ENCODE results near the gene DUSP15. TPM values are rescaled to one million over a fixed set of nuclear protein-coding genes. Genes with fewer than 3 reads are reported as not detected.

Gene DUSP15
- total RNA-seq, 1 experiment from 2014 or later = not detected

DNA sequence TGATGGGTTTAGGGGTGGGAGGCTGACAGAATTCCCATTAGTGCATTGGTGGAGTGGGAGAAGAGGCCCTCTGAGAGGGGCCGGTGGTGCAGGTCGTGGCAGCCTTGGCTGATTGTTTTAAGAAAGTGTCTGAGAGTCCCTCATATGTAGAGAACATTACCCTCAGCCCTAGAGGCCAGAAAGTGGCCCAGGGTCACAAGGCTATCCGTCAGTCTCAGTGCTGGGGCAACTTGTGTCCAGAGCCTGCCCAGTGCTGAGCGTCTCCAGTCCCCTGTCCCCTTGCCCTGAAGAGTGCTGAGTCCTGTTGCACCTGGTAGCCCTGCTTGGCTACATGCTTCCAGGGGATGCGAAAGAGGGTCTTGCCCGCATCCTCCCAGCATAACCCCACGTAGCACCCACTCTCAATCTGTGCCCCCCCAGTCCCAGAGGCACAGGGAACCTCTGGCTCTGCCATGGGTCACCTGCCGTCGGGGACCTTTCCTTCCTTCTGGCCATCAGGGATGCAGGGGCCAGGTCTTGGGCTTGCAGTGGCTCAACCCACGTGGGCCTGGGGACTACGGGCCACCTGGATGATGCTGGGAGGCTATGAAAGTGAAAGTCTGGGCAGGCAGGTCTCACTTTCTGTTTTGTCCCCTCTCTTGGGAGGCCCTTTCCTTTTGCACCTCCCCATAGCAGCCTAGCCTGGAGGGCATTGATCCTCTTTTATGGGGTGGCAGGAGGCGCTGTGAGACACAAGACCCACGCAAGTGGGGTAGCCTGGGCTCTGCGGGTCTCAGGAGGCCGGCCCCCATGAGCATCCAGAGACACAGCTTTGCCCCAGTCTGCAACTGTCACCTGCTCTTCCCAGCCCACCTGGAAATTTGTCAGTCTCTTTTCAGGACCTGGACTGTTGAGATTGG, 12.2 kb downstream of the DUSP15 start:
- TF ChIP-seq POLR2A (IDR thresholded peaks at IDR 0.05; ENCODE audit: borderline replicate concordance, extremely low read depth, insufficient read depth, insufficient read length) = no peak
- no peak for TF ChIP-seq ELF1 (IDR thresholded peaks at IDR 0.05; ENCODE audit: borderline replicate concordance, low read depth)
- TF ChIP-seq EZH2phosphoT487 (IDR thresholded peaks at IDR 0.05; ENCODE audit: borderline replicate concordance) = no peak
- TF ChIP-seq, protein P1, sequence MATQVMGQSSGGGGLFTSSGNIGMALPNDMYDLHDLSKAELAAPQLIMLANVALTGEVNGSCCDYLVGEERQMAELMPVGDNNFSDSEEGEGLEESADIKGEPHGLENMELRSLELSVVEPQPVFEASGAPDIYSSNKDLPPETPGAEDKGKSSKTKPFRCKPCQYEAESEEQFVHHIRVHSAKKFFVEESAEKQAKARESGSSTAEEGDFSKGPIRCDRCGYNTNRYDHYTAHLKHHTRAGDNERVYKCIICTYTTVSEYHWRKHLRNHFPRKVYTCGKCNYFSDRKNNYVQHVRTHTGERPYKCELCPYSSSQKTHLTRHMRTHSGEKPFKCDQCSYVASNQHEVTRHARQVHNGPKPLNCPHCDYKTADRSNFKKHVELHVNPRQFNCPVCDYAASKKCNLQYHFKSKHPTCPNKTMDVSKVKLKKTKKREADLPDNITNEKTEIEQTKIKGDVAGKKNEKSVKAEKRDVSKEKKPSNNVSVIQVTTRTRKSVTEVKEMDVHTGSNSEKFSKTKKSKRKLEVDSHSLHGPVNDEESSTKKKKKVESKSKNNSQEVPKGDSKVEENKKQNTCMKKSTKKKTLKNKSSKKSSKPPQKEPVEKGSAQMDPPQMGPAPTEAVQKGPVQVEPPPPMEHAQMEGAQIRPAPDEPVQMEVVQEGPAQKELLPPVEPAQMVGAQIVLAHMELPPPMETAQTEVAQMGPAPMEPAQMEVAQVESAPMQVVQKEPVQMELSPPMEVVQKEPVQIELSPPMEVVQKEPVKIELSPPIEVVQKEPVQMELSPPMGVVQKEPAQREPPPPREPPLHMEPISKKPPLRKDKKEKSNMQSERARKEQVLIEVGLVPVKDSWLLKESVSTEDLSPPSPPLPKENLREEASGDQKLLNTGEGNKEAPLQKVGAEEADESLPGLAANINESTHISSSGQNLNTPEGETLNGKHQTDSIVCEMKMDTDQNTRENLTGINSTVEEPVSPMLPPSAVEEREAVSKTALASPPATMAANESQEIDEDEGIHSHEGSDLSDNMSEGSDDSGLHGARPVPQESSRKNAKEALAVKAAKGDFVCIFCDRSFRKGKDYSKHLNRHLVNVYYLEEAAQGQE (IDR thresholded peaks at IDR 0.05; ENCODE audit: low read depth) = no peak
- no peak for TF ChIP-seq CBX3 (IDR thresholded peaks at IDR 0.05; ENCODE audit: low read depth)
- TF ChIP-seq SRF (IDR thresholded peaks at IDR 0.05; ENCODE audit: low read depth) = no peak
- TF ChIP-seq ZFX (IDR thresholded peaks at IDR 0.05) = no peak
- TF ChIP-seq, protein P2, sequence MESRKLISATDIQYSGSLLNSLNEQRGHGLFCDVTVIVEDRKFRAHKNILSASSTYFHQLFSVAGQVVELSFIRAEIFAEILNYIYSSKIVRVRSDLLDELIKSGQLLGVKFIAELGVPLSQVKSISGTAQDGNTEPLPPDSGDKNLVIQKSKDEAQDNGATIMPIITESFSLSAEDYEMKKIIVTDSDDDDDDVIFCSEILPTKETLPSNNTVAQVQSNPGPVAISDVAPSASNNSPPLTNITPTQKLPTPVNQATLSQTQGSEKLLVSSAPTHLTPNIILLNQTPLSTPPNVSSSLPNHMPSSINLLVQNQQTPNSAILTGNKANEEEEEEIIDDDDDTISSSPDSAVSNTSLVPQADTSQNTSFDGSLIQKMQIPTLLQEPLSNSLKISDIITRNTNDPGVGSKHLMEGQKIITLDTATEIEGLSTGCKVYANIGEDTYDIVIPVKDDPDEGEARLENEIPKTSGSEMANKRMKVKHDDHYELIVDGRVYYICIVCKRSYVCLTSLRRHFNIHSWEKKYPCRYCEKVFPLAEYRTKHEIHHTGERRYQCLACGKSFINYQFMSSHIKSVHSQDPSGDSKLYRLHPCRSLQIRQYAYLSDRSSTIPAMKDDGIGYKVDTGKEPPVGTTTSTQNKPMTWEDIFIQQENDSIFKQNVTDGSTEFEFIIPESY (IDR thresholded peaks at IDR 0.05; ENCODE audit: extremely low read depth, insufficient replicate concordance, low read length) = no peak
- no peak for TF ChIP-seq TCF7L2 (IDR thresholded peaks at IDR 0.05; ENCODE audit: borderline replicate concordance, extremely low read depth, insufficient read depth, insufficient read length)
- TF ChIP-seq FOSL1 (IDR thresholded peaks at IDR 0.05; ENCODE audit: low read depth) = no peak
- TF ChIP-seq JUND (IDR thresholded peaks at IDR 0.05) = no peak
- TF ChIP-seq YY1 (IDR thresholded peaks at IDR 0.05; ENCODE audit: extremely low read depth, insufficient replicate concordance, low read depth, low read length) = no peak
- TF ChIP-seq, protein P3, sequence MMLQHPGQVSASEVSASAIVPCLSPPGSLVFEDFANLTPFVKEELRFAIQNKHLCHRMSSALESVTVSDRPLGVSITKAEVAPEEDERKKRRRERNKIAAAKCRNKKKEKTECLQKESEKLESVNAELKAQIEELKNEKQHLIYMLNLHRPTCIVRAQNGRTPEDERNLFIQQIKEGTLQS (IDR thresholded peaks at IDR 0.05) = no peak
- TF ChIP-seq EZH2 (IDR thresholded peaks at IDR 0.05) = no peak
- TF ChIP-seq, protein P4, sequence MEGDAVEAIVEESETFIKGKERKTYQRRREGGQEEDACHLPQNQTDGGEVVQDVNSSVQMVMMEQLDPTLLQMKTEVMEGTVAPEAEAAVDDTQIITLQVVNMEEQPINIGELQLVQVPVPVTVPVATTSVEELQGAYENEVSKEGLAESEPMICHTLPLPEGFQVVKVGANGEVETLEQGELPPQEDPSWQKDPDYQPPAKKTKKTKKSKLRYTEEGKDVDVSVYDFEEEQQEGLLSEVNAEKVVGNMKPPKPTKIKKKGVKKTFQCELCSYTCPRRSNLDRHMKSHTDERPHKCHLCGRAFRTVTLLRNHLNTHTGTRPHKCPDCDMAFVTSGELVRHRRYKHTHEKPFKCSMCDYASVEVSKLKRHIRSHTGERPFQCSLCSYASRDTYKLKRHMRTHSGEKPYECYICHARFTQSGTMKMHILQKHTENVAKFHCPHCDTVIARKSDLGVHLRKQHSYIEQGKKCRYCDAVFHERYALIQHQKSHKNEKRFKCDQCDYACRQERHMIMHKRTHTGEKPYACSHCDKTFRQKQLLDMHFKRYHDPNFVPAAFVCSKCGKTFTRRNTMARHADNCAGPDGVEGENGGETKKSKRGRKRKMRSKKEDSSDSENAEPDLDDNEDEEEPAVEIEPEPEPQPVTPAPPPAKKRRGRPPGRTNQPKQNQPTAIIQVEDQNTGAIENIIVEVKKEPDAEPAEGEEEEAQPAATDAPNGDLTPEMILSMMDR (IDR thresholded peaks at IDR 0.05 in 2 of 3, conservative IDR thresholded peaks at IDR 0.05 in 1 of 3; ENCODE audit: borderline replicate concordance in 1 of 3, insufficient read depth in 1 of 3, low read depth in 2 of 3, low read length in 2 of 3) = no peak
- POLR2A ChIA-PET = no interaction called here
- CTCF ChIA-PET = no interaction called here
- Histone ChIP-seq H3K36me3 (ENCODE audit: control insufficient read depth in 1 of 2, insufficient read depth in 2 of 2, low read length in 2 of 2) (no peaks in the 10 kb centered on the region), H4K20me1 (ENCODE audit: insufficient read depth) (no peaks in the 10 kb centered on the region), H3K9me3 (ENCODE audit: control insufficient read depth in 1 of 2, insufficient read depth in 1 of 2, low read depth in 1 of 2, low read length in 2 of 2) (no peaks in the 10 kb centered on the region), H3K27me3 (ENCODE audit: insufficient read depth, low read length) (no peaks in the 10 kb centered on the region; the same call in 1 of the 2 replicates), H3K79me2 (ENCODE audit: insufficient read depth, low read length) (no peaks in the 10 kb centered on the region), H3K4me2 (ENCODE audit: low read length) (no peak overlapping the region), H3K9ac (ENCODE audit: low read length) (no peak overlapping the region), H2AFZ (ENCODE audit: low read depth, low read length, poor library complexity, severe bottlenecking) (no peak overlapping the region), H3K4me1 (ENCODE audit: control insufficient read depth in 1 of 2, insufficient read depth in 2 of 2, low read length in 2 of 2) (peaks cover 15 to 20% of the 10 kb centered on the region in 2 experiments; a peak in 3 of 4 replicates), H3K27ac (ENCODE audit: low read depth, low read length) (no peak overlapping the region), H3K9me2 (ENCODE audit: insufficient read depth) (no peaks in the 10 kb centered on the region), H3K4me3 (replicated peaks in 1 of 2; ENCODE audit: low read depth in 1 of 2, low read length in 2 of 2) (no peak overlapping the region)
- no TSS peak for BruUV-seq (replicated peaks)
- intact Hi-C loops (cut with micrococcal nuclease) = no loop called here
- no peak for DNase-seq (ENCODE audit: low read depth, low spot score)
- no peak for ATAC-seq
- RAD21 ChIA-PET (ENCODE audit: low non-redundant PET in 1 of 2, low total read pairs in 2 of 2, uncharacterized antibody in 2 of 2, unreplicated experiment in 2 of 2) = no interaction called here
